Type B pancreatic cell (in vitro differentiated cells): ENCODE data around the gene BCL11A. TPM values are rescaled to one million over a fixed set of nuclear protein-coding genes. Genes with fewer than 3 reads are reported as not detected.
A peak's percentile ranks its signal among the peaks of the same experiment; 100 is the strongest.

ENCODE experiments used
- DNase-seq: peaks from one replicate; pipeline ENCODE4 v3.0.0; 2021; ENCODE audit warnings: mixed read lengths; ENCODE audit not compliant: unreplicated experiment; ENCODE audit errors: extremely low spot score
- H3K27ac Mint-ChIP-seq: 2 replicates; pipeline ENCODE4 v1.8.0; 2021; ENCODE audit warnings: mild to moderate bottlenecking, mixed read lengths
- H3K27me3 Mint-ChIP-seq: 2 replicates; pipeline ENCODE4 v1.8.0; 2021; ENCODE audit warnings: mixed read lengths
- H3K36me3 Mint-ChIP-seq: 2 replicates; pipeline ENCODE4 v1.8.0; 2021; ENCODE audit warnings: mixed read lengths
- H3K4me1 Mint-ChIP-seq: one replicate; pipeline ENCODE4 v1.8.0; 2021; ENCODE audit warnings: mixed read lengths; ENCODE audit not compliant: unreplicated experiment
- H3K4me3 Mint-ChIP-seq: 2 replicates; pipeline ENCODE4 v1.8.0; 2021; ENCODE audit warnings: mild to moderate bottlenecking, mixed read lengths
- H3K9me3 Mint-ChIP-seq: 2 replicates; pipeline ENCODE4 v1.8.0; 2021; ENCODE audit warnings: mixed read lengths
- total RNA-seq: library from RNA; stranded (reverse); gene quantifications from 2 replicates; pipeline ENCODE4 v1.2.1, GENCODE V29; 2021; ENCODE audit warnings: low replicate concordance
- TF ChIP-seq, protein P1 (sequence below): fragments of 200-600 bp; sonication (generic); conservative IDR thresholded peaks from 2 replicates; pipeline ENCODE4 v1.5.0; 2021; ENCODE audit warnings: antibody characterized with exemption, mild to moderate bottlenecking

BCL11A gene
- total RNA-seq, 1 donor from 2014 or later: 53.1 TPM

DNA sequence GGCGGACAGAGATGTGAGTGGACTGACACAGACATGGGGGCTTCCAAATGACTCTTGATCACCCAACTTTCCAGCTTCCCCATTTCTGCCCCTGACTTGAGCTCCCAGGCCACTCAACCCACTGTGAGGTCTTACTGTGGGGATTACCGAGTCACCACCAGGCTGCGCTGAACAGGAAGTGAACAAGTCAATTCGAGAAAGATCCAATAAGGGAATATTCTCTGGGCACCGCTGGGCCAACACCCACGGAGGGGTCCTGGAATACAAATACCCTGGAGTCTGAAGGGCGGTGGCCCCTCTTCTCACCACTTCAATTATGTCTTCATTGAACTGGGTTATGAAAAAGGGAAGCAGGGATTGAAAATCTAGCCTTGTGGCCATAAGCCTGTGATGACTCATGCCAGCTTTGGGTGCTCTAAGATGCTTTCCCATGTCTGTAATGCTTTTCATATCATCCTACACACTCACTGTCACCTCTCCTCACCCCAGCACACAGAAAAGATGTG lies 37.7 kb downstream of the BCL11A start:
- H3K36me3 Mint-ChIP-seq: peaks cover 30% of the 10 kb centered on the region
- no peaks in the 10 kb centered on the region for H3K9me3 Mint-ChIP-seq
- peak overlapping the region; percentile 49 for H3K27ac Mint-ChIP-seq
- DNase-seq: no peak
- H3K4me3 Mint-ChIP-seq: peak overlapping the region; percentile 7
- TF ChIP-seq, protein P1, sequence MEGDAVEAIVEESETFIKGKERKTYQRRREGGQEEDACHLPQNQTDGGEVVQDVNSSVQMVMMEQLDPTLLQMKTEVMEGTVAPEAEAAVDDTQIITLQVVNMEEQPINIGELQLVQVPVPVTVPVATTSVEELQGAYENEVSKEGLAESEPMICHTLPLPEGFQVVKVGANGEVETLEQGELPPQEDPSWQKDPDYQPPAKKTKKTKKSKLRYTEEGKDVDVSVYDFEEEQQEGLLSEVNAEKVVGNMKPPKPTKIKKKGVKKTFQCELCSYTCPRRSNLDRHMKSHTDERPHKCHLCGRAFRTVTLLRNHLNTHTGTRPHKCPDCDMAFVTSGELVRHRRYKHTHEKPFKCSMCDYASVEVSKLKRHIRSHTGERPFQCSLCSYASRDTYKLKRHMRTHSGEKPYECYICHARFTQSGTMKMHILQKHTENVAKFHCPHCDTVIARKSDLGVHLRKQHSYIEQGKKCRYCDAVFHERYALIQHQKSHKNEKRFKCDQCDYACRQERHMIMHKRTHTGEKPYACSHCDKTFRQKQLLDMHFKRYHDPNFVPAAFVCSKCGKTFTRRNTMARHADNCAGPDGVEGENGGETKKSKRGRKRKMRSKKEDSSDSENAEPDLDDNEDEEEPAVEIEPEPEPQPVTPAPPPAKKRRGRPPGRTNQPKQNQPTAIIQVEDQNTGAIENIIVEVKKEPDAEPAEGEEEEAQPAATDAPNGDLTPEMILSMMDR: no peak
- H3K4me1 Mint-ChIP-seq: peaks cover 54% of the 10 kb centered on the region
- H3K27me3 Mint-ChIP-seq: no peaks in the 10 kb centered on the region

DNA sequence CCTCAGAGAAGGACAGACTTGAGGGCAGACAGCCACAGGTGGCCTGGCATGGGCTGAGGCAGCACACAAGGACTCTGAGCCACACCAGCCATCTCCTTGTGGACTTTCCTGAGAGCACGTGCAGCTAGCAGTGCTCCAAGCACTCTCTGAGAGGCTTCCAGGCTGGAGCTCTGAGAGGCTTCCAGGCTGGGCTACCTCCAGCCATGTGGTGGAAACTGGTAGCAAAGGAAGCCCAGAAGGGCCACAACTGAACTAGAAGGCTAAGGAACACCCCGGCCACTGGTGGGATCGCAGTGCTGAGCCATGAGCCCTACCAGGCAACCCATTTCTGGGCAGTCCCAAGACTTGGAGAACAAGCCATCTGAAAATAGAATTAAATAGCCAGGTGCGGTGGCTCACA lies 39.5 kb downstream of the BCL11A start:
- peaks cover 40% of the 10 kb centered on the region for H3K36me3 Mint-ChIP-seq
- TF ChIP-seq, protein P1: no peak
- H3K27me3 Mint-ChIP-seq: no peaks in the 10 kb centered on the region
- peaks cover 9% of the 10 kb centered on the region for H3K9me3 Mint-ChIP-seq
- H3K4me1 Mint-ChIP-seq: peaks cover 65% of the 10 kb centered on the region
- no peak overlapping the region for H3K4me3 Mint-ChIP-seq
- H3K27ac Mint-ChIP-seq: no peak overlapping the region
- DNase-seq: no peak

DNA sequence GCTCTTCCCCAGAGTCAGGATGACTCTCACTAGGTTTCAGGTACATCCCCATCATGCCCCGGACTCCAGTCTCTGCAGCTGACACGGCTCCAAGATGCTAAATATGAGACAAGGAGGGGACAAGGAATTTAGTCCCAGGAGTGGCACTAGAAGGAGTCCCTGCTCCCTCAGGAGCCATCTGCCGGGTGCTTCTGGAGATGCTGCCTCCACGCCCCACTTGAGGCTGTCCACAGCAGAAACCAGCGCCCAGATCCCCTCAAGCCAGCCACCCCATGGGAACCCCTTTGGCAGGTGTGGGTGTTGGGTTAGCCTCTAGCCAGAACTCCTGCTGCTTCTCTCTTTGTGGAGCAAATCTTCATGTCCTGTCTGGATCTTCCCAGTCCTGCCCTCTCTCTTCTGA lies 40.3 kb downstream of the BCL11A start:
- Mint-ChIP-seq H3K9me3 (peaks cover 9% of the 10 kb centered on the region), H3K4me3 (peak overlapping the region; percentile 38), H3K4me1 (peaks cover 66% of the 10 kb centered on the region), H3K27me3 (no peaks in the 10 kb centered on the region), H3K27ac (peak overlapping the region; percentile 80), H3K36me3 (peaks cover 34% of the 10 kb centered on the region)
- TF ChIP-seq, protein P1: no peak
- no peak for DNase-seq

DNA sequence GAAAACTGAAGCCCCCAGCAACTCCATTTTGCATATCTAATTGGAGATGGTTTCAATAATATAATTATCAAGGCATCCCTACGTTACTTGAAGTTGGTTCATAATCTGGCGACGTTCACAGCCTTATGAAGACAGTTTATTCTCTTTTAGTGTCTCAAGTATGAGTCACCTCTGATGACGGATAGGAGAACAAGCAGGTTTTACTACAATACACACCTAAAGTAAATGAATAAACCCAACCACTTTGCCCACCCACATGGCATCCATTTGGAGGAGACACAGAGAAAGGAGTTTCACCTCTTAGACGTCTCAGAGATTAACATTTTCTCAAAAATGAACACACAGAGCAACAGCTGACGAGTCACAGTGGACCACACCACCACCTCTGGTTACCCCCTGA lies 40.8 kb downstream of the BCL11A start:
- Mint-ChIP-seq H3K36me3 (peaks cover 37% of the 10 kb centered on the region), H3K4me3 (peak overlapping the region; percentile 72), H3K4me1 (peaks cover 72% of the 10 kb centered on the region), H3K27me3 (no peaks in the 10 kb centered on the region), H3K27ac (peak overlapping the region; percentile 80), H3K9me3 (peaks cover 9% of the 10 kb centered on the region)
- TF ChIP-seq, protein P1: no peak
- DNase-seq: no peak

DNA sequence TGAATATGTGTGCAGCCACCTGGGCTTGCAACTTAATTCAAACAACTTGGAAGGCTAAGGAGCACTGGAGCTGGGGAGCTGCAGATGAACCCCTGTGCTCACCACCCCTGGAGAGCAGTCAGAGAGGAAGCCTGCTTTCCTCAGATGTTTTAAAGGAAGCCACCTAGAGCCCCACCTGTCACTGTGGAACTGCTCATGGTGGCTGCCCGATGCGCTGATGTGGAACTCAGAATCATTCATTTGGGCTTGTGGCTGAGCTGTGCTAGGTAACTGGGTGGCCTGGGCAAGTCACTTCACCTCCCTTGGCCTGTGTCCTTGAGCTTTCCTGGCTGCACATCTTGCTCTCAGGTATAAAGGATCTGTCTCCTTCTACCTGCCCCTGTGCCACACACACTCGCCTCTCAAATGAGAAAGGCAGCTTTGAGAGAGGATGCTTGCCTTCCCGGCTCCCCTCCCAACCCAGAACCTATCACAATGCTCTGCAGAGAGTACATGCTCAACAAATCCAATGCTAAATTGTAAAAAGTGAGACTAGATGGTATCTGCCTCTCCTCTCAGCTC lies 41.3 kb downstream of the BCL11A start:
- DNase-seq: no peak
- peaks cover 76% of the 10 kb centered on the region for H3K4me1 Mint-ChIP-seq
- peak overlapping the region; percentile 80 for H3K27ac Mint-ChIP-seq
- TF ChIP-seq, protein P1: no peak
- H3K9me3 Mint-ChIP-seq: peaks cover 9% of the 10 kb centered on the region
- H3K36me3 Mint-ChIP-seq: peaks cover 37% of the 10 kb centered on the region
- H3K4me3 Mint-ChIP-seq: peak overlapping the region; percentile 72
- no peaks in the 10 kb centered on the region for H3K27me3 Mint-ChIP-seq
